ENCODE data around the gene SGK1. TPM values are rescaled to one million over a fixed set of nuclear protein-coding genes. Genes with fewer than 3 reads are reported as not detected.

The SGK1 gene
- total RNA-seq, 1 experiment from 2014 or later = 7.8 TPM

DNA sequence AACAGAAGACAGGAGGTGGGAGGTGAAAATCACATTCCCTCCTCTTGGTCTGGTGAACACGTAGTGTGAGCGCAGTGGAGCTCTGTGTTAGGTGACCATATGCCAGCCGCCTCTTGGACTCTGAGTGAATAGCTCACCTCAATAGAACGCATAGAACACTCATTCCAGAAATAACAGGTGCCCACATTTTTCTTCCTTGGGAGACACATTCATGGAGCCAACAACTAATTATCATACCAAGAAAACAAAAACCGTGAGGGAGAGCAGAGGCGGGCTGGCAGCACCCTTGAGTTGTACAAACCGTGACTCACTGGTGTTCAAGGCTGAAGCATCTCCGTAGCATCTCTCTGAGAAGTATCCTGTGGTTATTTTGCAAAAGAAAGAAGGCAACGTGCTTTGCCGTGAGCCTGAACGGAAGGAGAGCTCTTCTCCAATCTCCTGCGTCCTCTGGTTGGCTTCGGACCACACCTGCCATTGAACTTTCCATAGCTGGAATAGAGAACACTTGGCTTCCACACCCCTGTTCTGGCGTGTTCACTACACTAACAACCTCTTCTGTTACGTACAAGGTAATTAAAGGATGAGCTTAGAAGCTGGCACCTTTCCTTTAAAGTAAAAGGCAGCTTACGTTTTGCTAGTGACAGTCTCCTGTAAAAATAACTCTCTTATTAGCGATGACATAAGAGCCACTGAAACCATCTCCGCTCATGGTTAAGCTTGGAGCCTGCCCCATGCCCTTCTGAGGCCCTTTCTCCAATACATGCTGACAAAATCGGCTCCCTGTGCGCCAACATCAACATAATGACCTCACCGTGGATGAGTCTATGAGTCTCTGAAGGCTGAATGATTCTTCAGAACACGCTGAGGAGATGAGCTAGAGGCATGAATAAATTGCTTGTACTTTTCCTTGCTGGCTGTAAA, 30.2 kb upstream of the SGK1 start:
- Histone ChIP-seq H3K14ac (ENCODE audit: insufficient read depth, low read length) (no peak overlapping the region), H3K9ac (ENCODE audit: extremely low read depth, insufficient read length, low read length) (no peak overlapping the region), H3K56ac (ENCODE audit: insufficient read length, low read depth, low read length) (no peak overlapping the region), H3T11ph (ENCODE audit: low read length) (no peak overlapping the region), H3K4me2 (ENCODE audit: insufficient read depth, insufficient read length, low read length) (no peak overlapping the region), H3K23ac (ENCODE audit: insufficient read length, low read depth, low read length) (no peak overlapping the region), H3K27me3 (ENCODE audit: insufficient read depth, low read length) (no peaks in the 10 kb centered on the region), H3K23me2 (ENCODE audit: insufficient read length, low read depth, low read length, poor library complexity, severe bottlenecking) (no peaks in the 10 kb centered on the region), H2BK120ac (ENCODE audit: low read depth, low read length, poor library complexity, severe bottlenecking) (no peak overlapping the region), H4K20me1 (ENCODE audit: control insufficient read depth, insufficient read depth, insufficient read length) (no peaks in the 10 kb centered on the region), H3K4ac (ENCODE audit: low read depth, low read length) (no peak overlapping the region), H2BK5ac (ENCODE audit: insufficient read length, low read length) (no peak overlapping the region), H2AFZ (ENCODE audit: low read length) (no peak overlapping the region), H2BK12ac (ENCODE audit: insufficient read length, low read depth, low read length) (no peak overlapping the region), H3K4me1 (ENCODE audit: insufficient read depth, low read length) (peaks cover 2% of the 10 kb centered on the region; the same call in 1 of the 2 replicates), H3K79me2 (ENCODE audit: insufficient read depth, low read length) (no peaks in the 10 kb centered on the region), H3K27ac (ENCODE audit: insufficient read length, low read depth, low read length) (no peak overlapping the region), H4K8ac (replicated peaks; ENCODE audit: insufficient read length, low read depth, low read length) (no peak overlapping the region), H2AK5ac (ENCODE audit: insufficient read length, low read length) (no peak overlapping the region), H3K79me1 (ENCODE audit: insufficient read depth, low read depth, low read length, poor library complexity, severe bottlenecking) (no peaks in the 10 kb centered on the region), H2BK15ac (ENCODE audit: low read depth, low read length) (no peak overlapping the region), H4K5ac (ENCODE audit: insufficient read length, low read depth, low read length) (no peak overlapping the region), H3K18ac (ENCODE audit: insufficient read length, low read depth, low read length) (no peak overlapping the region), H4K91ac (ENCODE audit: insufficient read length, low read depth, low read length) (no peak overlapping the region), H2BK20ac (ENCODE audit: low read depth, low read length, poor library complexity, severe bottlenecking) (no peak overlapping the region), H3K9me3 (ENCODE audit: control insufficient read depth, low read depth, low read length) (no peaks in the 10 kb centered on the region)
- no CpG with 5 or more reads among the region's 22 CpGs for WGBS (ENCODE audit: extremely low coverage, insufficient read length, low lambda C conversion rate)
- no peak overlapping the region for H3K27ac Mint-ChIP-seq
- H3K4me1 Mint-ChIP-seq = peaks cover 18 to 22% of the 10 kb centered on the region in 2 experiments
- no peaks in the 10 kb centered on the region for H3K9me3 Mint-ChIP-seq
- H3K27me3 Mint-ChIP-seq (ENCODE audit: low read depth) = no peaks in the 10 kb centered on the region
- TF ChIP-seq, protein P1, sequence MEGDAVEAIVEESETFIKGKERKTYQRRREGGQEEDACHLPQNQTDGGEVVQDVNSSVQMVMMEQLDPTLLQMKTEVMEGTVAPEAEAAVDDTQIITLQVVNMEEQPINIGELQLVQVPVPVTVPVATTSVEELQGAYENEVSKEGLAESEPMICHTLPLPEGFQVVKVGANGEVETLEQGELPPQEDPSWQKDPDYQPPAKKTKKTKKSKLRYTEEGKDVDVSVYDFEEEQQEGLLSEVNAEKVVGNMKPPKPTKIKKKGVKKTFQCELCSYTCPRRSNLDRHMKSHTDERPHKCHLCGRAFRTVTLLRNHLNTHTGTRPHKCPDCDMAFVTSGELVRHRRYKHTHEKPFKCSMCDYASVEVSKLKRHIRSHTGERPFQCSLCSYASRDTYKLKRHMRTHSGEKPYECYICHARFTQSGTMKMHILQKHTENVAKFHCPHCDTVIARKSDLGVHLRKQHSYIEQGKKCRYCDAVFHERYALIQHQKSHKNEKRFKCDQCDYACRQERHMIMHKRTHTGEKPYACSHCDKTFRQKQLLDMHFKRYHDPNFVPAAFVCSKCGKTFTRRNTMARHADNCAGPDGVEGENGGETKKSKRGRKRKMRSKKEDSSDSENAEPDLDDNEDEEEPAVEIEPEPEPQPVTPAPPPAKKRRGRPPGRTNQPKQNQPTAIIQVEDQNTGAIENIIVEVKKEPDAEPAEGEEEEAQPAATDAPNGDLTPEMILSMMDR (conservative IDR thresholded peaks at IDR 0.05) = no peak
- no peaks in the 10 kb centered on the region for H3K36me3 Mint-ChIP-seq (ENCODE audit: insufficient read depth in 1 of 3, low read depth in 3 of 3)
- no peak for DNase-seq
- H3K4me3 Mint-ChIP-seq = no peak overlapping the region
